GM18858 (cell line): ENCODE measurements around the gene CMTM4.
A peak's percentile ranks its signal among the peaks of the same experiment; 100 is the strongest.
"Not testable (repeated sequence)": the region's sequence is repeated elsewhere in the genome, so short reads cannot be mapped to it uniquely, and the experiment has no call there.

Experiments
- ATAC-seq: cut with Tn5 transposase; IDR thresholded peaks from one replicate; pipeline ENCODE4 v1.9.1; 2021; ENCODE audit not compliant: unreplicated experiment

CMTM4 gene

GRCh38 chr16:66676599-66676998, 19.9 kb downstream of the CMTM4 start:
- no peak for ATAC-seq

DNA sequence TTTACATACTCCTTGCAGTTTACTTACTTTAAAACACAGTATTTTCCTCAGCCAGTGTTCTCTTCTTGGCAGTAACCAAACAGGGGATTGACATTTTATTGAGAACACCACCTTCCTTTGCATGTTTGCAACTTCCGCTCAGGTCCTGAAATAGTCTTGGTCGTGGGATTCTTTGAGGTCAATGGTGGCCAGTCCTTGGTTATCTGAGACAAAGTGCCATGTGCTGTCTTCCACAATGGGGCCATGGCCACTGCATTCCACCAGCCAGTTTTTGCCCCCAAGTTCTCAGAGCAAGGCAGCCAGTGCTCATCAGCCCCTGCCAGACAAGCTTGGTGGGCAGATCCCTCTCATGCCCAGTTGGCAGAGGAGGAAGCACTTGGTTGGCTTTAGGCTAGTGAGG, 22.9 kb downstream of the CMTM4 start:
- ATAC-seq, result no peak

- ATAC-seq, result no peak
Measured at GRCh38 chr16:66670691-66671388, 25.7 kb downstream of the CMTM4 start.

- ATAC-seq, result no peak
Measured at GRCh38 chr16:66668777-66669444, 27.6 kb downstream of the CMTM4 start.

DNA sequence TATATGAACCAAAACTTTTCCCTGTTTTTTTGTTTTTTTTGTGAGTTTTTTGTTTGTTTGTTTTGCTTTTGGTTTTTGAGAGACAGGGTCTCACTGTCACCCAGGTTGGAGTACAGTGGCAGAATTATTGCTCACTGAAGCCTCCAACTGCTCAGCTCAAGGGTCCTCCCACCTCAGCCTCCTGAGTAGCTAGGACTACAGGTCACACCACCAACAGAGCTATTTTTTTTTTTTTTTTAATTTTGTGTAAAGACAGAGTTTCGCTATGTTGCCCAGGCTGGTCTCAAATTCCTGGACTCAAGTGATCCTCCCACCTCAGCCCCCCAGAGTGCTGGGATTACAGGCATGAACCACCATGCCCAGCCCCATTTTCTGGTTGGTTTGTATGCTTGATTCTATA, 28.6 kb downstream of the CMTM4 start:
- ATAC-seq, result no peak

DNA sequence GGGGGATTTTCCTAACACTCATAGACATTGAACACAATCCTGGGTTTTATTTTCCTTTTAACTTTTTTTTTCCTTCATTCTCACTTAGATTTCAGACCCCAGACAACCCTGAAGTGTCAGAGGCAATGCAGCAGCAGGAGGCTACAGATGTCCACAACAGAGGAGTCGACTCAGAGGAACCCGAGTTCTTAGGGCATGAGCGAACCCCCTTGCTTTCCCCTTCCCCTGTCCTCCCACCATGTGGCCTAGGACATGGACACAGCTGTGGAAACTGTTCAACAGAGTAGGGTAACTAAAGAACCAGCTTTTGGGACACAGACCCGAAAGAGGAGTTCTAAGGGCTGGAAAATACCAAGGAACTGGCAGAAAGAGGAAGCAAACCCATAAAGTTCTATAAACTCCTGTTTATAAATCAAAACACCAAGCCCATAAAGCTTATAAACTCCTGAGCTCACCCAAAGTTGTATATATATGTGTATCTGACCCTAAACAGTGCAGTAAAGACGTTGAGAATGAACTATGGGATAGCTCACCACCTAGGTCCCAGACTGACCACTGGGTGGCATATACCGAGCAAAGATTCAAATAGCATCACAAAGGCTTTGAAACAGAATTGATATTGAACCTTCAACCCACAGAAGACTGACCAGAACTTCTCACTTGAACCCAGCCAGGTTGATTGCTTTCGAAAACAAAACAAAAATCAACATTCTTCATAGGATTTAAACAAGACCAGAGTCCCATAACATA, 33.9 kb downstream of the CMTM4 start:
- ATAC-seq, result no peak

DNA sequence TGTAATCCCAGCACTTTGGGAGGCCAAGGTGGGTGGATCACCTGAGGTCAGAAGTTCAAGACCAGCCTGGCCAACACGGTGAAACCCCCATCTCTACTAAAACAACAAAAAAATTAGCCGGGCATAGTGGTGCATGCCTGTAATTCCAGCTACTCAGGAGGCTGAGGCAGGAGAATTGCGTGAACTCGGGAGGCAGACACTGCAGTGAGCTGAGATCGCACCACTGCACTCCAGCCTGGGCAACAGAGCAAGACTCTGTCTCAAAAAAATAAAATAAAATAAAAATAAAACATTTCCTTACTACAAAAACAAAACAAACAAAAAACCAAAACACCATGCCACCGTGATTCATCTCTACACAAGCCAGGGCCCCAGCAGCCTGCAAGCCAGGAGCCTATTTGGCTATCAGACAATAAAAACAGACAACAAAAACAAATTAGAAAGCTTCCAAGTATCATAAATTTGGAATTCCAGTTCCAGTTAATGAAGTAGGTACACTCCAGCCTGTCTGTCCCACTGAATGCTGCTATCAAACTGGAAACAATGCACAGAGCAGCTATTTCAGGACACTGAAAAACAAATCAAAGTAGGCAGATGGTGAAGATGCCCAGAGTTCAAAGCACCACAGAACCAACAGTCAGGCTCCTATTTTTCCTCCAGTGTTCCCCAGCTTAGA, 34.7 kb downstream of the CMTM4 start:
- not testable (repeated sequence) for ATAC-seq

GRCh38 chr16:66661210-66661560, 35.4 kb downstream of the CMTM4 start:
- no peak for ATAC-seq

DNA sequence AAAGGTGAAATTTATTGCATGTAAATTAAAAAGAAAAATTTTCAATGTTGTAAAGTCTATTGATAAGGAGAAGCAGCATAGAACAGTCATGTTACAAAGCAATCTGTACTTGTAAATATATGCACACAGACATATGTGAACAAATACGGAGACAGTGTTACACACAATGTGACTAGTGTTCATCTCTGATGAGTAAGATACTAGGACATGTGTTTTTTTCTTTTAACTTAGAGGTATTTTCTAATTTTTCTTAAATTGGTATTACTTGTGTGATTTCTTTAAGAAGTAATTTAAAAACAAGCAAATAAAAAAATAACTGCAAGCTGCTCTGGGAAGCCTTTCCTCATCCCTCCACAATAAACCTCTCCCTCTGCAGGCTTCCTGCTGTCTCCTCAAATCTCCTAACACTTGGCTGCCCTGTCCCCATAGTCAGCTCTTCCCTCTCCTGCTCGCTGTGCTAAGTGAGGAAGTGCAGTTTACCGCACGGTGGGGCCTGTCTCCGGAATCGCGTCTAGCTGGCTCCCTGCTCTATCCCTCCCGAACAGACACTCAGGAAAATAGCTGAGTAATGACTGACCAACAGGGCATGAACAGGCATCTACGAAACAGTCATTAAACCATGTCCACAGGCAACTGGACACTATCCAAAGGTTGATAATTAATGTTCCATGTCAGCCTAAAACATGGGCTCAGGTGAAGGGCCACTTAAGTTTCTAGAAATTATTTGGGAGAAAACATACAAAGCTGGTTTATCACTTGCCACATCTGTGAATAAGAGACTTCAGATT, 35.9 kb downstream of the CMTM4 start:
- ATAC-seq, result no peak

- no peak for ATAC-seq
Measured at GRCh38 chr16:66658860-66659190, 37.7 kb downstream of the CMTM4 start.

- no peak for ATAC-seq
Measured at GRCh38 chr16:66658143-66658859, 38.2 kb downstream of the CMTM4 start.

GRCh38 chr16:66656547-66656946, 40.0 kb downstream of the CMTM4 start:
- no peak for ATAC-seq

- no peak for ATAC-seq
Measured at GRCh38 chr16:66653581-66654350, 42.8 kb downstream of the CMTM4 start.

DNA sequence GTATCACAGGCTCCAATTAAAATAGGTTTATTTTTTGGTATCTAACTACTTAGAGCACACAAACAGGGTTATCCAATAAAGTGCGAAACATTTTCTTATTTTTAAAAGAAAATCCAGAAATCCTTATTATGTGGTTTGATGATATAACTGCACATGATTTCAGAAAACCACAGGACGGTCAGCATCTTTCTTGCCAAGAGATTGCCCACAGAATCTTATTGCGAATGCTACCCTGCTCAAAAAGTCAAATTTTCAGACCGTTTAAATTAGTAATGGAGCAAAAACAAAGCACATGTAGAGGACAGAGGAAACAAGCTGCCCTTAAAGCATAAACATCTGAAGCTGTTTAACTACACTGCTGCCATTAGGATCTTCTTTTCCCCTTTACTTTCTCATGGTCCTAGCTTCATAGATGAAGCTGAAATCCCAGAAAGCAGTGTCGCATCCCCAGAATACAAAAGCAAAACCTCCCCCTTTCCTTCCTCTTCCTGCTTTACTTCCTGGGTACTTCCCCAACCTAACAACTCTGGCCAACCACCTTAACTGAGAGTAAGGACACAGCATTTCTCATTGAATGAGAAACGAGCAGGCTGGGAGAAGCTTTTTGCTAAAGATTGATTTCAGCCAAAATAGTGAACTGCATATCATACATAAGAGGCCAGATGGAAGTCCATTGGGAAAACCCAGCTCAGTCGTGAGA, 43.7 kb downstream of the CMTM4 start:
- no peak for ATAC-seq

DNA sequence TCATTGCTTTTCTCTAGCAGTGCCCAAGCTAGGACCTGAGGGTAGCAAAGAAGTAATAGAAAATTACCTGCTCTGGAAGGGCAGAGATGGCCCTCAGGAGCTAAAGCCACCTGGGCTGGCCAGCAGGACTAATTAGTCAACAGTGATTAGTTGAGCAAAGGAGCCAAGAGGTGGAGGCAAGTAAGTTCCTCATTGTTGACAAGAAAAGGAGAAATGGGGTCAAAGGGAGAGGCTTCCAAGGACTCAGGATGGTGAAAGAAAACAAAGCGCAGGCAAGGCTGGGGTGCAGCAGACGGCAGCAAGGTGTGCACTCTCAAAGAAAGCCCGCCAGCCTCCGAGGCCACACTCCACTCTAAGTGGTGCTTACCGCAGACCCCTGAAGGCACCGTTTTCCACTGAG, 44.6 kb downstream of the CMTM4 start:
- no peak for ATAC-seq

- ATAC-seq, result no peak
Measured at GRCh38 chr16:66651474-66651765, 45.1 kb downstream of the CMTM4 start.

- ATAC-seq, result peak; percentile 94
Measured at GRCh38 chr16:66650707-66651473, 45.7 kb downstream of the CMTM4 start.

- ATAC-seq, result no peak
Measured at GRCh38 chr16:66649636-66650205, 46.8 kb downstream of the CMTM4 start.
